CD4-positive, CD25-positive, alpha-beta regulatory T cell (primary cell): ENCODE data around the gene PCSK7. TPM values are rescaled to one million over a fixed set of nuclear protein-coding genes. Genes with fewer than 3 reads are reported as not detected.
A peak's percentile ranks its signal among the peaks of the same experiment; 100 is the strongest.

ENCODE experiments used
- ATAC-seq, 2 donors: fragments of 150-1000 bp; cut with Tn5 transposase; one replicate each; pipeline ENCODE4 v1.10.0; 2021; ENCODE audit warnings: low read depth in 2 of 2, moderate number of reproducible peaks in 2 of 2, moderate library complexity in 1 of 2
- DNase-seq, 3 donors: peaks; one replicate each; pipeline versions ENCODE4 v3.0.0 to v3.0.0-alpha.2; 2012 to 2022; ENCODE audit warnings: mixed read lengths in 1 of 3
- H3K27ac ChIP-seq: one replicate; pipeline ENCODE4 v1.7.0; 2013; ENCODE audit warnings: mild to moderate bottlenecking, low read length; ENCODE audit not compliant: insufficient read depth, poor library complexity, severe bottlenecking
- H3K27me3 ChIP-seq: one replicate; pipeline ENCODE4 v1.7.0; 2013; ENCODE audit warnings: low read length; ENCODE audit not compliant: control insufficient read depth, insufficient read depth
- H3K36me3 ChIP-seq: one replicate; pipeline ENCODE4 v1.7.0; 2013; ENCODE audit warnings: mild to moderate bottlenecking, low read length, moderate library complexity; ENCODE audit not compliant: control insufficient read depth, insufficient read depth
- H3K4me1 ChIP-seq: 2 replicates; pipeline ENCODE4 v1.7.0; 2013; ENCODE audit warnings: mild to moderate bottlenecking, low read length; ENCODE audit not compliant: insufficient read depth, control insufficient read depth, poor library complexity, severe bottlenecking
- H3K4me3 ChIP-seq: one replicate; pipeline ENCODE4 v1.7.0; 2013; ENCODE audit warnings: low read depth, mild to moderate bottlenecking, low read length, moderate library complexity
- H3K9me3 ChIP-seq, 2 experiments: 1 replicate in 1 of 2; 2 replicates in 1 of 2; pipeline ENCODE4 v1.7.0; 2013; ENCODE audit warnings: low read length in 2 of 2, mild to moderate bottlenecking in 1 of 2, moderate library complexity in 1 of 2; ENCODE audit not compliant: control insufficient read depth in 2 of 2
- H3K27ac Mint-ChIP-seq, 3 donors: one replicate each; pipeline ENCODE4 v1.8.0; 2020 to 2022; ENCODE audit warnings: mild to moderate bottlenecking in 3 of 3, mixed read lengths in 3 of 3, moderate library complexity in 2 of 3
- H3K27me3 Mint-ChIP-seq: one replicate; pipeline ENCODE4 v1.8.0; 2022; ENCODE audit warnings: mild to moderate bottlenecking, mixed read lengths
- H3K36me3 Mint-ChIP-seq: one replicate; pipeline ENCODE4 v1.8.0; 2020; ENCODE audit warnings: mixed read lengths
- H3K4me1 Mint-ChIP-seq, 4 donors: one replicate each; pipeline ENCODE4 v1.8.0; 2020 to 2022; ENCODE audit warnings: mixed read lengths in 4 of 4, mild to moderate bottlenecking in 1 of 4
- H3K4me3 Mint-ChIP-seq, 4 donors: one replicate each; pipeline ENCODE4 v1.8.0; 2020 to 2022; ENCODE audit warnings: mild to moderate bottlenecking in 4 of 4, mixed read lengths in 4 of 4, moderate library complexity in 3 of 4
- H3K9me3 Mint-ChIP-seq, 7 donors: one replicate each; pipeline ENCODE4 v1.8.0; 2020 to 2022; ENCODE audit warnings: mixed read lengths in 7 of 7, mild to moderate bottlenecking in 3 of 7, moderate library complexity in 2 of 7
- polyA plus RNA-seq, 4 donors: library from polyadenylated mRNA; unstranded; fragments of 300-500 nt; fragmentation: Illumina TruSeq; gene quantifications; one replicate each; pipeline ENCODE4 v1.2.3, GENCODE V29; 2021
- total RNA-seq: library from RNA; stranded (reverse); gene quantifications from one replicate; pipeline ENCODE4 v1.2.3, GENCODE V29; 2022

The PCSK7 gene
- total and polyA plus RNA-seq, 5 donors from 2014 or later: 55.0 to 478 (median 63.8) TPM

DNA sequence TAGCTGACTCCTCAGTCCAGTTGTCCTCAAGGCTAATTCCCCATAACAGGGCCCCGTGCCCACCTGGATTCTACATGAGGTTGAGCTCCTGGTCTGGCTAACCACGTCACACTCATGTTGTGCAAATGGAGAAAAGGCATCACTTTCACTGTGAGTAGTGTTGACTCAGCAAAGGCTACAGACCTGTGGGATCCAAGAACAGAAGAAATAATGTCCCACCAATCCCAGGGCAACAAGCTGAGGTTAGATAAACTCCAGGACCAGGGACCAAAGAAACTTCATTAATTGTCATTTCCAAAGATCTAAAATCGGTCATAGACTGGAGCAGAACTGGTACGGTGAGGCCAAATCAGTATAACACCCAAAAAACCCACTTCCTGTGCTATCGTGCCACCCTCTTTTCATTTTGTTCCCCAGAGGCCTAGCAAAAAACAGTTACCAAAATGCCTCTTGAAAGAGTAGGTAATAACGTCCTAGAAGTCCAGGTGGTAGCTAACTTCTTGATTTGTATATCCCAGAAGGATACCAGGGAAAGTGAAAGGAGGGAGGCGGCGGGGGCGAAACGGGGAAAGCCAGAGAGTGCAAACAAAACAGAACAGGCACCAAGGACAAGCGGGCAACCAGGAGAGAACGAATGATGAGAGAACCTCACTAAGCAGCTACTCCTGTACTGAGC lies 1.4 kb downstream of the PCSK7 start:
- Mint-ChIP-seq H3K27me3 (no peaks in the 10 kb centered on the region), H3K9me3 (no peaks in the 10 kb centered on the region), H3K4me3 (peak overlapping the region; percentile 93 to 100 (median 96)), H3K4me1 (peaks cover 0 to 64% (median 49%) of the 10 kb centered on the region in 4 donors), H3K36me3 (peaks cover 31% of the 10 kb centered on the region), H3K27ac (peak overlapping the region; percentile 95 to 100 (median 97))
- peaks cover 49% of the 10 kb centered on the region for H3K4me1 ChIP-seq
- H3K27ac ChIP-seq: peak overlapping the region; percentile 92
- peak; percentile 49 to 54 for ATAC-seq
- H3K36me3 ChIP-seq: peaks cover 42% of the 10 kb centered on the region
- H3K9me3 ChIP-seq: no peaks in the 10 kb centered on the region
- H3K27me3 ChIP-seq: no peaks in the 10 kb centered on the region
- peak in 2 of 3 donors; percentile 75 to 87 for DNase-seq
- peak overlapping the region; percentile 97 for H3K4me3 ChIP-seq

DNA sequence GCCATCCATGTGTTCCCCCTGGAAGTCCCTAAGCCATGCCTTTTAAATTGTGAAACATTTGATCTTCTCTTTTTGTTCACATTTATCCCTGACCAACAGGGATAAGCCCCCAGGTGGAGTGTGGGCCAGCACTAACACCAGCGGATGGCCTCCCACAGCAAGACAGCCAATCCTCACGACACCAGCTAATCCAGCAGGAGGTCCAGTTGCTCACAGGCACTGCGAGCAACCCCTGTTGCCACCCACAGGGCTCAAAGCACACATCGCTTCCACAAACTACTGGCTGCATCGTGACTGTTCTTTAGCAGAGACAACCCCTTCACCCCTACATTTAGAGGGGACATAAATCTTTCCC lies 2.0 kb downstream of the PCSK7 start:
- Histone ChIP-seq H3K4me1 (peaks cover 49% of the 10 kb centered on the region), H3K9me3 (no peaks in the 10 kb centered on the region), H3K27ac (peak overlapping the region; percentile 92), H3K27me3 (no peaks in the 10 kb centered on the region), H3K36me3 (peaks cover 48% of the 10 kb centered on the region), H3K4me3 (peak overlapping the region; percentile 97)
- H3K4me3 Mint-ChIP-seq: peak overlapping the region; percentile 93 to 100 (median 96)
- no peak for ATAC-seq
- H3K36me3 Mint-ChIP-seq: peaks cover 31% of the 10 kb centered on the region
- no peak for DNase-seq
- H3K4me1 Mint-ChIP-seq: peaks cover 0 to 67% (median 49%) of the 10 kb centered on the region in 4 donors
- H3K27ac Mint-ChIP-seq: peak overlapping the region; percentile 95 to 100 (median 97)
- no peaks in the 10 kb centered on the region for H3K27me3 Mint-ChIP-seq
- H3K9me3 Mint-ChIP-seq: no peaks in the 10 kb centered on the region

DNA sequence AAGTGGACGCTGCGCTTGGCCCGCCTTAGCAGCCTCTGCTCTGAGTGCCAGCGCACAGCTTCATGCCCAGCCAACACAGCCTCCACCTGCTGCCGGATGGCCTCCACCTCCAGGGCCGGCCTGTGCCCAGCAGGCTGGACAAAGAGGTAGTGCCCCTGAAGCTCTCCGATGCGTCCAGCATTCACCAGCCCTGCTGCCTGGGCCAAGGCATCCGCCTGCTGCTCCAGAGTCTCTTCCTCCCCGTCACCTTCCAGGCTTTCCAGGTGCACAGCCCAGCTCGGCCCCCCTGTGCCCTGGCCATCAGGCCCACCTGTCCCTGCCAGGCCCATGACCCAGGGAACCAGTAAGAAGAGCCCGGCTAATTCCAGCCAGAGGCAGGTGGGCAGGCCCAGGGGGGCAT lies 2.5 kb downstream of the PCSK7 start:
- H3K4me1 ChIP-seq: peaks cover 49% of the 10 kb centered on the region
- H3K27ac ChIP-seq: peak overlapping the region; percentile 92
- Mint-ChIP-seq H3K27ac (peak overlapping the region; percentile 95 to 100 (median 97)), H3K9me3 (no peaks in the 10 kb centered on the region), H3K36me3 (peaks cover 31% of the 10 kb centered on the region), H3K27me3 (no peaks in the 10 kb centered on the region), H3K4me1 (peaks cover 0 to 67% (median 48%) of the 10 kb centered on the region in 4 donors), H3K4me3 (peak overlapping the region; percentile 93 to 100 (median 96))
- no peaks in the 10 kb centered on the region for H3K27me3 ChIP-seq
- peak overlapping the region; percentile 97 for H3K4me3 ChIP-seq
- DNase-seq (no peak), ATAC-seq (no peak)
- H3K36me3 ChIP-seq: peaks cover 53% of the 10 kb centered on the region
- no peaks in the 10 kb centered on the region for H3K9me3 ChIP-seq

DNA sequence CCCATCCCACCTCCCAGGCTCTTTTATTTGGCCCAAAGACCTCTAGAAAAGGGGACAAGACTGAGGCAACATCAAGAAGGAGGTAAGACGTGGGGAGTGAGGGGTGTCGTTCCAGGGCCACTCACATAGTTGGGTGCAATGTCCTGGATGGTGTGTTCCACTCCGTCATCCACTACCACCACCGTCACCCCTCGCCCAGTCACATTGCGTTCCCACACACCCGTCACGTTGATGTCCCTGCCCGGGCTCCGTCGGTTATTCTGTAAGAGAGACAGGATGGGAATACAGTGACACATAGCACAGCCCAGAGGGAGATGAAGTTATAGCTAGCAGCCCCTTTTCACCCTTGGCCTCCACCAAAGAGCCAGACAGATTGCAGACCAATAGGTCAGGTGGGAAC lies 3.8 kb downstream of the PCSK7 start:
- H3K4me1 Mint-ChIP-seq: peaks cover 0 to 57% (median 36%) of the 10 kb centered on the region in 4 donors
- no peaks in the 10 kb centered on the region for H3K9me3 ChIP-seq
- H3K4me3 ChIP-seq: no peak overlapping the region
- peak overlapping the region; percentile 60 to 75 (median 66) for H3K27ac Mint-ChIP-seq
- peak overlapping the region; percentile 15 to 72 (median 68) for H3K4me3 Mint-ChIP-seq
- H3K27me3 ChIP-seq: no peaks in the 10 kb centered on the region
- peaks cover 31% of the 10 kb centered on the region for H3K36me3 Mint-ChIP-seq
- no peaks in the 10 kb centered on the region for H3K27me3 Mint-ChIP-seq
- DNase-seq (no peak), ATAC-seq (no peak)
- no peak overlapping the region for H3K27ac ChIP-seq
- H3K36me3 ChIP-seq: peaks cover 66% of the 10 kb centered on the region
- H3K4me1 ChIP-seq: peaks cover 38% of the 10 kb centered on the region
- H3K9me3 Mint-ChIP-seq: no peaks in the 10 kb centered on the region

DNA sequence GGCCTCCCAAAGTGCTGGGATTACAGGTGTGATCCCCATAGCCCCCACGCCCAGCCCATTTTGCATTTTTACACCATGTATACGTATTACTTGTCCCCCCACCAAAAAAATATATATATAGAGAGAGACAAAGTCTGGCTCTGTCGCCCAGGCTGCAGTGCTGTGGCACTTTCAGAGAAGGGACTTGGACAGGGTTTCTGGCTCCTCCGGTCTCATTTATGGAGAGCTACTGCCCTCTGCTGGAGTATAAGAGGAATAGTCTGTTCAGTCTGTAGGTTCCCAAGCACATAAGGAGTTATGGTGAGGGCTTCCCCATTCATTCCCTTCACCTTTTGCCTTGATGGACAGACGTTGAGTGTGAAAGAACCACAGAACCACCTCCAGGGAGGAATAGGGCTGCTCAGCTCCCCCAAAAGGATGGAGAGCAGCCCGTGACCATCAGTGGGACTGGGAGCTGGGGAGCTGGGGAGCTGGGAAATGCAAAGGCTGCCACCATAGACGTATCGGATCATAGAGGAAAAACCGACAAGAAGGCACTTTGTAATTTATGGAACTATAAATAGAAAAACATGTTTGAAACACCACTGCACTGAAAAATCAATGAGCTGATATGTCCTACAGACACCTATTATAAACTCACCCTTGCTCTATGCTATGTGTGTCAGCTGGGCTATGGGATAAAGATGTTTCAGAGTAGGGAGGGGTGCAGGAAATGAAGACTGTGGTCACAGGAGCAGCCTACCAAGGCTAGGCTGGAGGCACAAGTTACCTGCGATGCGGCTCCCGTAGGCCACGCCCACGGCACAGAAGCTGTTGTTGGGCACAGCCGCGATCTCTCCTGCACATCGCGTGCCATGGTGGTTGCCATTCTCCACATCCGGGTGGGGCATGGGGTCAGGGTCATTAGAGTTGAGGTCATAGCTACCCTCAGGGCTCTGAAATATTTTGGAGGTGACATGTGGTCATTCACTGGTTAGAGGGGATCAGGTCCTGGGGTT lies 5.2 kb downstream of the PCSK7 start:
- no peak overlapping the region for H3K27ac ChIP-seq
- Mint-ChIP-seq H3K4me3 (peak overlapping the region; percentile 24 to 80 (median 55)), H3K36me3 (peaks cover 35% of the 10 kb centered on the region)

DNA sequence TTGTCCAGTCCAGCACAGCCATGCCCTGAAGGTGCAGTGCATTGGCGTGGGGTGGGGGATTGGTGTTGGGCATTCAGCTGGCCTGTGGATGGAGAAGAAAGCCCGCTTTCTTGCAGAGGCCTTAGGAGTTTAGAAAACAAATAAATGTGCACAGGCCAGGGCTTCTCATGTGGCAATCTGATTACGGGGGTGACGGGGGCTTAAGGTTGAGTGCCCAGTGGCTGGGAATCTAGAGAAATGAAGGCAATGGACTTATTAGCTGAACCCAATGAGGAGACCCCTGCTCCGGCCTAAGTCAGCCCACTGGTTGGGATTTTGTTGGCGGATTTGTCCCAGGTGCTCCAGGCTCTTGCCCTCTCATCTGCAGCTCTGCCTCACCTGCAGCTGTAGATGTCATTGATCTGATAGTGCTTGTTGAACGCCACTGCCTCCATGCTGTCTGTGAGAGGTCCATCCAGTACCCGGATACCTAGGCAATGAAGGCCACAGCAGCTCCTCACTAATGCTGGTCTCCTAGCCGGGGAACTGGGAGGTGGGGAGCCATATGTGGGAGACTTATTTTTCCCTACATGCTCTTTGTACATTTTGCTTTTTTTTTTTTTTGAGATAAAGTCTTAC lies 6.2 kb downstream of the PCSK7 start:
- Mint-ChIP-seq H3K36me3 (peaks cover 33% of the 10 kb centered on the region), H3K4me3 (no peak overlapping the region), H3K27ac (no peak overlapping the region), H3K4me1 (peaks cover 0 to 49% (median 29%) of the 10 kb centered on the region in 4 donors), H3K27me3 (no peaks in the 10 kb centered on the region), H3K9me3 (no peaks in the 10 kb centered on the region)
- H3K9me3 ChIP-seq: no peaks in the 10 kb centered on the region
- ATAC-seq (no peak), DNase-seq (no peak)
- peaks cover 27% of the 10 kb centered on the region for H3K4me1 ChIP-seq
- H3K4me3 ChIP-seq: no peak overlapping the region
- H3K27me3 ChIP-seq: no peaks in the 10 kb centered on the region
- peaks cover 89% of the 10 kb centered on the region for H3K36me3 ChIP-seq
- no peak overlapping the region for H3K27ac ChIP-seq

More for the DNA sequence above, 5.2 kb downstream of the PCSK7 start:
- H3K4me3 ChIP-seq: no peak overlapping the region
- peaks cover 78% of the 10 kb centered on the region for H3K36me3 ChIP-seq
- H3K9me3 ChIP-seq: no peaks in the 10 kb centered on the region
- Mint-ChIP-seq H3K9me3 (no peaks in the 10 kb centered on the region), H3K4me1 (peaks cover 0 to 52% (median 35%) of the 10 kb centered on the region in 4 donors), H3K27me3 (no peaks in the 10 kb centered on the region), H3K27ac (peak overlapping the region; percentile 12 to 86 (median 62))
- peaks cover 35% of the 10 kb centered on the region for H3K4me1 ChIP-seq
- DNase-seq (peak; percentile 42 to 81 (median 75)), ATAC-seq (peak; percentile 62 to 76)
- no peaks in the 10 kb centered on the region for H3K27me3 ChIP-seq
